SK-N-MC (cell line): ENCODE data around the gene MAP3K20.

Experiments used
- EZH2 ChIP-seq: fragments of 200-600 bp; sonication (generic); IDR thresholded peaks from one replicate; pipeline ENCODE4 v1.6.1; 2017; ENCODE audit warnings: antibody characterized with exemption
- POLR2AphosphoS5 ChIP-seq: IDR thresholded peaks from 2 replicates; pipeline ENCODE4 v1.6.1; 2012; ENCODE audit warnings: mild to moderate bottlenecking, low read depth, low read length, borderline replicate concordance

- TF ChIP-seq EZH2 (no peak), POLR2AphosphoS5 (no peak)
Observed at GRCh38 chr2:173300458-173300857, 224.8 kb downstream of the MAP3K20 start.
